Measurements from ENCODE around the gene OGFOD2. TPM values are rescaled to one million over a fixed set of nuclear protein-coding genes. Genes with fewer than 3 reads are reported as not detected.

OGFOD2 gene
- total and polyA plus RNA-seq, 4 donors = 8.0 to 18.6 (median 12.3) TPM

- WGBS = 89% methylated on average over 15 of the region's 15 CpGs
- Histone ChIP-seq H3K4me3 (ENCODE audit: low read depth in 1 of 3, low read length in 3 of 3) (peak overlapping the region in 1 of 3 donors; percentile 91), H3K9me3 (ENCODE audit: control insufficient read depth in 4 of 4, low read length in 3 of 4) (no peaks in the 10 kb centered on the region), H3K27me3 (ENCODE audit: control insufficient read depth in 4 of 4, insufficient read depth in 4 of 4, low read length in 3 of 4) (no peaks in the 10 kb centered on the region), H3K27ac (ENCODE audit: low read depth in 1 of 2, low read length in 2 of 2) (no peak overlapping the region), H3K9ac (ENCODE audit: low read depth in 1 of 2, low read length in 2 of 2) (peak overlapping the region in 1 of 2 donors; percentile 79), H3K36me3 (ENCODE audit: control insufficient read depth in 4 of 4, insufficient read depth in 3 of 4, low read depth in 1 of 4, low read length in 3 of 4) (peaks cover 0 to 3% (median under 1%) of the 10 kb centered on the region in 4 donors), H3K4me1 (ENCODE audit: control insufficient read depth in 4 of 4, insufficient read depth in 4 of 4, low read length in 3 of 4) (peaks cover 0 to 62% (median 46%) of the 10 kb centered on the region in 4 donors)
- DNase-seq (ENCODE audit: low spot score) = no peak
- TF ChIP-seq RAD21 (IDR thresholded peaks at IDR 0.05) (no peak), RXRA (IDR thresholded peaks at IDR 0.05) (no peak), HNF4A (conservative IDR thresholded peaks at IDR 0.05) (no peak), HNF4G (IDR thresholded peaks at IDR 0.05) (no peak), YY1 (IDR thresholded peaks at IDR 0.05) (no peak), FOXA1 (IDR thresholded peaks at IDR 0.05) (no peak)
Measured at GRCh38 chr12:122976648-122976975, 1.6 kb downstream of the OGFOD2 start.

- Histone ChIP-seq H3K36me3 (ENCODE audit: control insufficient read depth in 4 of 4, insufficient read depth in 3 of 4, low read depth in 1 of 4, low read length in 3 of 4) (peaks cover 0 to 3% (median under 1%) of the 10 kb centered on the region in 4 donors), H3K9me3 (ENCODE audit: control insufficient read depth in 4 of 4, low read length in 3 of 4) (no peaks in the 10 kb centered on the region), H3K27me3 (ENCODE audit: control insufficient read depth in 4 of 4, insufficient read depth in 4 of 4, low read length in 3 of 4) (no peaks in the 10 kb centered on the region), H3K27ac (ENCODE audit: low read depth in 1 of 2, low read length in 2 of 2) (no peak overlapping the region), H3K4me1 (ENCODE audit: control insufficient read depth in 4 of 4, insufficient read depth in 4 of 4, low read length in 3 of 4) (peaks cover under 1 to 67% (median 52%) of the 10 kb centered on the region in 4 donors), H3K9ac (ENCODE audit: low read depth in 1 of 2, low read length in 2 of 2) (no peak overlapping the region), H3K4me3 (ENCODE audit: low read depth in 1 of 3, low read length in 3 of 3) (no peak overlapping the region)
- no peak for DNase-seq (ENCODE audit: low spot score)
- 91% methylated on average over 6 of the region's 6 CpGs for WGBS
- TF ChIP-seq FOXA1 (IDR thresholded peaks at IDR 0.05) (no peak), GABPA (IDR thresholded peaks at IDR 0.05 in 1 of 2, conservative IDR thresholded peaks at IDR 0.05 in 1 of 2) (no peak), EGR1 (IDR thresholded peaks at IDR 0.05; ENCODE audit: low read depth in 2 of 2) (no peak), ZBTB33 (IDR thresholded peaks at IDR 0.05) (no peak), NR2F2 (IDR thresholded peaks at IDR 0.05) (no peak), HNF4A (conservative IDR thresholded peaks at IDR 0.05) (no peak), RAD21 (IDR thresholded peaks at IDR 0.05) (no peak), MAX (IDR thresholded peaks at IDR 0.05) (no peak), FOXA2 (IDR thresholded peaks at IDR 0.05) (no peak)
- TF ChIP-seq, protein P1, sequence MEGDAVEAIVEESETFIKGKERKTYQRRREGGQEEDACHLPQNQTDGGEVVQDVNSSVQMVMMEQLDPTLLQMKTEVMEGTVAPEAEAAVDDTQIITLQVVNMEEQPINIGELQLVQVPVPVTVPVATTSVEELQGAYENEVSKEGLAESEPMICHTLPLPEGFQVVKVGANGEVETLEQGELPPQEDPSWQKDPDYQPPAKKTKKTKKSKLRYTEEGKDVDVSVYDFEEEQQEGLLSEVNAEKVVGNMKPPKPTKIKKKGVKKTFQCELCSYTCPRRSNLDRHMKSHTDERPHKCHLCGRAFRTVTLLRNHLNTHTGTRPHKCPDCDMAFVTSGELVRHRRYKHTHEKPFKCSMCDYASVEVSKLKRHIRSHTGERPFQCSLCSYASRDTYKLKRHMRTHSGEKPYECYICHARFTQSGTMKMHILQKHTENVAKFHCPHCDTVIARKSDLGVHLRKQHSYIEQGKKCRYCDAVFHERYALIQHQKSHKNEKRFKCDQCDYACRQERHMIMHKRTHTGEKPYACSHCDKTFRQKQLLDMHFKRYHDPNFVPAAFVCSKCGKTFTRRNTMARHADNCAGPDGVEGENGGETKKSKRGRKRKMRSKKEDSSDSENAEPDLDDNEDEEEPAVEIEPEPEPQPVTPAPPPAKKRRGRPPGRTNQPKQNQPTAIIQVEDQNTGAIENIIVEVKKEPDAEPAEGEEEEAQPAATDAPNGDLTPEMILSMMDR (IDR thresholded peaks at IDR 0.05; ENCODE audit: low read depth, low read length, missing input control) = no peak
- TF ChIP-seq, protein P2, sequence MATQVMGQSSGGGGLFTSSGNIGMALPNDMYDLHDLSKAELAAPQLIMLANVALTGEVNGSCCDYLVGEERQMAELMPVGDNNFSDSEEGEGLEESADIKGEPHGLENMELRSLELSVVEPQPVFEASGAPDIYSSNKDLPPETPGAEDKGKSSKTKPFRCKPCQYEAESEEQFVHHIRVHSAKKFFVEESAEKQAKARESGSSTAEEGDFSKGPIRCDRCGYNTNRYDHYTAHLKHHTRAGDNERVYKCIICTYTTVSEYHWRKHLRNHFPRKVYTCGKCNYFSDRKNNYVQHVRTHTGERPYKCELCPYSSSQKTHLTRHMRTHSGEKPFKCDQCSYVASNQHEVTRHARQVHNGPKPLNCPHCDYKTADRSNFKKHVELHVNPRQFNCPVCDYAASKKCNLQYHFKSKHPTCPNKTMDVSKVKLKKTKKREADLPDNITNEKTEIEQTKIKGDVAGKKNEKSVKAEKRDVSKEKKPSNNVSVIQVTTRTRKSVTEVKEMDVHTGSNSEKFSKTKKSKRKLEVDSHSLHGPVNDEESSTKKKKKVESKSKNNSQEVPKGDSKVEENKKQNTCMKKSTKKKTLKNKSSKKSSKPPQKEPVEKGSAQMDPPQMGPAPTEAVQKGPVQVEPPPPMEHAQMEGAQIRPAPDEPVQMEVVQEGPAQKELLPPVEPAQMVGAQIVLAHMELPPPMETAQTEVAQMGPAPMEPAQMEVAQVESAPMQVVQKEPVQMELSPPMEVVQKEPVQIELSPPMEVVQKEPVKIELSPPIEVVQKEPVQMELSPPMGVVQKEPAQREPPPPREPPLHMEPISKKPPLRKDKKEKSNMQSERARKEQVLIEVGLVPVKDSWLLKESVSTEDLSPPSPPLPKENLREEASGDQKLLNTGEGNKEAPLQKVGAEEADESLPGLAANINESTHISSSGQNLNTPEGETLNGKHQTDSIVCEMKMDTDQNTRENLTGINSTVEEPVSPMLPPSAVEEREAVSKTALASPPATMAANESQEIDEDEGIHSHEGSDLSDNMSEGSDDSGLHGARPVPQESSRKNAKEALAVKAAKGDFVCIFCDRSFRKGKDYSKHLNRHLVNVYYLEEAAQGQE (IDR thresholded peaks at IDR 0.05) = no peak
- TF ChIP-seq, protein P3, sequence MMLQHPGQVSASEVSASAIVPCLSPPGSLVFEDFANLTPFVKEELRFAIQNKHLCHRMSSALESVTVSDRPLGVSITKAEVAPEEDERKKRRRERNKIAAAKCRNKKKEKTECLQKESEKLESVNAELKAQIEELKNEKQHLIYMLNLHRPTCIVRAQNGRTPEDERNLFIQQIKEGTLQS (IDR thresholded peaks at IDR 0.05) = no peak
Measured at GRCh38 chr12:122977153-122977552, 2.1 kb downstream of the OGFOD2 start.

Data from liver (tissue), 9 donors.